Small intestine (tissue), 7 donors: Measurements from ENCODE around the gene ITSN2. TPM values are rescaled to one million over a fixed set of nuclear protein-coding genes. Genes with fewer than 3 reads are reported as not detected.
A peak's percentile ranks its signal among the peaks of the same experiment; 100 is the strongest.

Source experiments
- DNase-seq, 2 donors: peaks; one replicate each; pipeline versions ENCODE4 v3.0.0 to v3.0.0-alpha.2; 2013
- FAIRE-seq: peaks from 2 replicates; lab custom pipeline; 2012; peaks lifted over from hg19 to GRCh38; lab: Jason Lieb, UNC
- H3K27ac ChIP-seq, 3 donors: one replicate each; pipeline ENCODE4 v1.5.1; 2013; ENCODE audit warnings: low read length in 2 of 3, mild to moderate bottlenecking in 2 of 3, control low read depth in 1 of 3, inconsistent platforms in 1 of 3, low read depth in 1 of 3, moderate library complexity in 1 of 3
- H3K27me3 ChIP-seq, 3 donors: one replicate each; pipeline ENCODE4 v1.6.1; 2013; ENCODE audit warnings: low read length in 3 of 3, inconsistent platforms in 1 of 3; ENCODE audit not compliant: control insufficient read depth in 3 of 3, insufficient read depth in 3 of 3
- H3K36me3 ChIP-seq, 3 donors: one replicate each; pipeline ENCODE4 v1.6.1; 2013; ENCODE audit warnings: low read length in 3 of 3, inconsistent platforms in 1 of 3, low read depth in 1 of 3, mild to moderate bottlenecking in 1 of 3, moderate library complexity in 1 of 3; ENCODE audit not compliant: control insufficient read depth in 3 of 3, insufficient read depth in 2 of 3
- H3K4me1 ChIP-seq, 3 donors: one replicate each; pipeline ENCODE4 v1.6.1; 2013; ENCODE audit warnings: low read length in 2 of 3, inconsistent platforms in 1 of 3, low read depth in 1 of 3, mild to moderate bottlenecking in 1 of 3, moderate library complexity in 1 of 3; ENCODE audit not compliant: control insufficient read depth in 3 of 3, insufficient read depth in 2 of 3
- H3K4me3 ChIP-seq, 3 donors: one replicate each; pipeline ENCODE4 v1.5.1; 2013; ENCODE audit warnings: low read length in 3 of 3, control low read depth in 1 of 3, inconsistent platforms in 1 of 3, low read depth in 1 of 3, mild to moderate bottlenecking in 1 of 3, moderate library complexity in 1 of 3
- H3K9me3 ChIP-seq, 2 donors: one replicate each; pipeline ENCODE4 v1.6.1; 2013; ENCODE audit warnings: low read depth in 1 of 2, low read length in 1 of 2; ENCODE audit not compliant: control insufficient read depth in 2 of 2, insufficient read depth in 1 of 2
- WGBS, 3 donors: extraction: QIAGEN DNeasy Blood & Tissue Kit; methylation state at CpG; one replicate each; pipeline ENCODE4 v1.1.7; 2013; 5-methylcytosine and 5-hydroxymethylcytosine counted together
- polyA plus RNA-seq, 4 donors: library from polyadenylated mRNA; stranded (reverse) in 3 of 4; unstranded in 1 of 4; fragments of 200-250 nt in 3 of 4; fragments of 120-200 nt in 1 of 4; gene quantifications; one replicate each; pipeline versions ENCODE4 v1.2.1 to v1.2.3, GENCODE V29; 2013
- donor health status: healthy with polysubstance abuse.
- donor health status: control.
- donor health status: control.
- donor health status: Bipolar disorder and iron deficiency.
- donor health status: healthy.

The ITSN2 gene
- polyA plus RNA-seq, 4 donors = 16.3 to 37.1 (median 29.5) TPM

GRCh38 chr2:24317491-24317920 is 42.8 kb downstream of the ITSN2 start:
- no peak for DNase-seq
- H3K27ac ChIP-seq = no peak overlapping the region
- peaks cover 0 to 2% (median 0%) of the 10 kb centered on the region in 3 donors for H3K36me3 ChIP-seq
- no peaks in the 10 kb centered on the region for H3K4me1 ChIP-seq
- no peak overlapping the region for H3K4me3 ChIP-seq
- H3K9me3 ChIP-seq = peaks cover 0 to 6% of the 10 kb centered on the region in 2 donors
- H3K27me3 ChIP-seq = no peaks in the 10 kb centered on the region
- no peak for FAIRE-seq

- no peak for FAIRE-seq
- 75 to 83% (median 76%) methylated on average over 3 of the region's 3 CpGs for WGBS, 3 donors
- H3K36me3 ChIP-seq = peaks cover 0 to 4% (median 2%) of the 10 kb centered on the region in 3 donors
- no peaks in the 10 kb centered on the region for H3K27me3 ChIP-seq
- H3K4me1 ChIP-seq = no peaks in the 10 kb centered on the region
- H3K9me3 ChIP-seq = peaks cover 0 to 6% of the 10 kb centered on the region in 2 donors
- no peak for DNase-seq
- no peak overlapping the region for H3K27ac ChIP-seq
- H3K4me3 ChIP-seq = no peak overlapping the region
Observed at GRCh38 chr2:24315669-24316068, 44.7 kb downstream of the ITSN2 start.

- Histone ChIP-seq H3K9me3 (no peaks in the 10 kb centered on the region), H3K36me3 (peaks cover 0 to 8% (median 5%) of the 10 kb centered on the region in 3 donors), H3K4me3 (no peak overlapping the region), H3K27me3 (no peaks in the 10 kb centered on the region), H3K4me1 (no peaks in the 10 kb centered on the region), H3K27ac (no peak overlapping the region)
- WGBS, 3 donors = 67 to 82% (median 78%) methylated on average over 5 of the region's 5 CpGs
- FAIRE-seq = no peak
- no peak for DNase-seq
Observed at GRCh38 chr2:24313744-24314632, 46.3 kb downstream of the ITSN2 start.

GRCh38 chr2:24307961-24308360 is 52.4 kb downstream of the ITSN2 start:
- Histone ChIP-seq H3K4me3 (no peak overlapping the region), H3K27ac (no peak overlapping the region), H3K4me1 (no peaks in the 10 kb centered on the region), H3K36me3 (peaks cover 5 to 16% (median 13%) of the 10 kb centered on the region in 3 donors), H3K9me3 (no peaks in the 10 kb centered on the region), H3K27me3 (no peaks in the 10 kb centered on the region)
- 78 to 95% (median 88%) methylated on average over 2 of the region's 2 CpGs for WGBS, 3 donors
- FAIRE-seq (no peak), DNase-seq (no peak)

- H3K9me3 ChIP-seq = no peaks in the 10 kb centered on the region
- DNase-seq (peak in 1 of 2 donors; percentile 2), FAIRE-seq (no peak)
- no peaks in the 10 kb centered on the region for H3K27me3 ChIP-seq
- peaks cover 5 to 28% (median 12%) of the 10 kb centered on the region in 3 donors for H3K36me3 ChIP-seq
- H3K27ac ChIP-seq = peak overlapping the region in 1 of 3 donors; percentile 0
- 58 to 71% (median 65%) methylated on average over 3 of the region's 3 CpGs for WGBS, 3 donors
- H3K4me3 ChIP-seq = no peak overlapping the region
- H3K4me1 ChIP-seq = no peaks in the 10 kb centered on the region
Observed at GRCh38 chr2:24304631-24305030, 55.7 kb downstream of the ITSN2 start.

GRCh38 chr2:24304098-24304497 is 56.2 kb downstream of the ITSN2 start:
- Histone ChIP-seq H3K4me1 (no peaks in the 10 kb centered on the region), H3K36me3 (peaks cover 5 to 25% (median 12%) of the 10 kb centered on the region in 3 donors), H3K27ac (no peak overlapping the region), H3K27me3 (no peaks in the 10 kb centered on the region), H3K4me3 (no peak overlapping the region), H3K9me3 (no peaks in the 10 kb centered on the region)
- FAIRE-seq (no peak), DNase-seq (peak in 1 of 2 donors; percentile 42)
- 47 to 60% (median 53%) methylated on average over 4 of the region's 4 CpGs for WGBS, 3 donors

GRCh38 chr2:24301599-24301998 is 58.7 kb downstream of the ITSN2 start:
- Histone ChIP-seq H3K9me3 (no peaks in the 10 kb centered on the region), H3K36me3 (peaks cover 0 to 35% (median 9%) of the 10 kb centered on the region in 3 donors), H3K4me1 (no peaks in the 10 kb centered on the region), H3K27ac (no peak overlapping the region), H3K4me3 (no peak overlapping the region), H3K27me3 (no peaks in the 10 kb centered on the region)
- no peak for DNase-seq
- FAIRE-seq = no peak
- 97 to 99% (median 98%) methylated on average over 6 of the region's 6 CpGs for WGBS, 3 donors

- Histone ChIP-seq H3K27me3 (no peaks in the 10 kb centered on the region), H3K9me3 (no peaks in the 10 kb centered on the region), H3K4me3 (no peak overlapping the region), H3K36me3 (peaks cover 6 to 41% (median 19%) of the 10 kb centered on the region in 3 donors), H3K4me1 (no peaks in the 10 kb centered on the region), H3K27ac (no peak overlapping the region)
- FAIRE-seq (no peak), DNase-seq (no peak)
- WGBS, 3 donors = 96 to 97% (median 96%) methylated on average over 4 of the region's 4 CpGs
Observed at GRCh38 chr2:24297663-24298062, 62.7 kb downstream of the ITSN2 start.
